Measurements from ENCODE around the gene TSR1.

DNA sequence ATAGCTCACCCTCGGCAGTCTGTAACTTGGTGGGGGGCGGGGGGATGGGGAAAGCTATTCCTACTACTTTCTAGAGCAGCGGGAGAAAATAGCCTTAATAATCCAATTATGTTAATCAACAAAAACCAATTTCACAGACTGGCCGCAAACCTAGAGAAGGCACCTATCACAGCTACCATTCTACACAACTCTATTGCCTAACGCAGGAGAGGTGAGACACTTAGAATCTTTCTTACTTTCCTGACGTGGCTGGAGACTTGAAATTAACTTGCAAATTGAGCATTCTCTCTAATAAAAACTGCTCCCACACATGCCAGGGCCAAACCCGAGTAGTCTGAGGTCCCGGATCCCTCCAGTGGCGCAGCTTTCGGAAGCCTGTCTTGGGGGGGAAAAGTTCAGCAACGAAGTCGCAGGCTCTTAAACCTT, 33.5 kb downstream of the TSR1 start:
- TF ChIP-seq, protein P1, sequence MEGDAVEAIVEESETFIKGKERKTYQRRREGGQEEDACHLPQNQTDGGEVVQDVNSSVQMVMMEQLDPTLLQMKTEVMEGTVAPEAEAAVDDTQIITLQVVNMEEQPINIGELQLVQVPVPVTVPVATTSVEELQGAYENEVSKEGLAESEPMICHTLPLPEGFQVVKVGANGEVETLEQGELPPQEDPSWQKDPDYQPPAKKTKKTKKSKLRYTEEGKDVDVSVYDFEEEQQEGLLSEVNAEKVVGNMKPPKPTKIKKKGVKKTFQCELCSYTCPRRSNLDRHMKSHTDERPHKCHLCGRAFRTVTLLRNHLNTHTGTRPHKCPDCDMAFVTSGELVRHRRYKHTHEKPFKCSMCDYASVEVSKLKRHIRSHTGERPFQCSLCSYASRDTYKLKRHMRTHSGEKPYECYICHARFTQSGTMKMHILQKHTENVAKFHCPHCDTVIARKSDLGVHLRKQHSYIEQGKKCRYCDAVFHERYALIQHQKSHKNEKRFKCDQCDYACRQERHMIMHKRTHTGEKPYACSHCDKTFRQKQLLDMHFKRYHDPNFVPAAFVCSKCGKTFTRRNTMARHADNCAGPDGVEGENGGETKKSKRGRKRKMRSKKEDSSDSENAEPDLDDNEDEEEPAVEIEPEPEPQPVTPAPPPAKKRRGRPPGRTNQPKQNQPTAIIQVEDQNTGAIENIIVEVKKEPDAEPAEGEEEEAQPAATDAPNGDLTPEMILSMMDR (IDR thresholded peaks at IDR 0.05), result no peak
- TF ChIP-seq EZH2 (IDR thresholded peaks at IDR 0.05; ENCODE audit: borderline replicate concordance, insufficient read depth, low read depth, low read length, poor library complexity, severe bottlenecking), result no peak

Data from B cell (primary cell).